A549 (cell line): Measurements from ENCODE around the gene MRPL45. TPM values are rescaled to one million over a fixed set of nuclear protein-coding genes. Genes with fewer than 3 reads are reported as not detected.

ENCODE experiments used
- ATAC-seq, 2 experiments: fragments of 200-7000 bp in 1 of 2; fragments of >200 bp in 1 of 2; cut with Nextera tagmentation in 1 of 2; cut with Tn5 transposase in 1 of 2; 3 replicates each; pipeline versions ENCODE4 v1.8.0 to v1.9.1; 2018 to 2020; ENCODE audit warnings: mild to moderate bottlenecking in 1 of 2, moderate library complexity in 1 of 2
- CTCF ChIA-PET: fragments of 300-600 bp; sonication (Branson Sonifier 250); formaldehyde crosslinking; extraction: SDS; loops from one replicate; lab custom pipeline; 2021; ENCODE audit warnings: antibody characterized with exemption, inconsistent platforms; lab: Yijun Ruan, JAX
- POLR2A ChIA-PET: fragments of 350-600 bp; formaldehyde crosslinking; extraction: SDS; loops from one replicate; lab custom pipeline; 2021; ENCODE audit warnings: antibody characterized with exemption, inconsistent platforms; lab: Yijun Ruan, JAX
- DNase-seq, 2 experiments: peaks; one replicate each; pipeline versions ENCODE4 v3.0.0 to v3.0.0-alpha.2; 2011 to 2016; ENCODE audit warnings: low read depth in 1 of 2, low spot score in 1 of 2
- FAIRE-seq: peaks from 2 replicates; lab custom pipeline; 2011; peaks lifted over from hg19 to GRCh38; lab: Jason Lieb, UNC
- H3K27ac ChIP-seq, 2 experiments: fragments of >200 bp; sonication (Bioruptor Twin); formaldehyde crosslinking; 3 replicates each; pipeline ENCODE4 v1.5.1; 2016 to 2017
- H3K4me1 ChIP-seq: fragments of >200 bp; sonication (Bioruptor Twin); formaldehyde crosslinking; 3 replicates; pipeline ENCODE4 v1.6.1; 2016
- H3K4me2 ChIP-seq: fragments of >200 bp; sonication (Bioruptor Twin); formaldehyde crosslinking; 3 replicates; pipeline ENCODE4 v1.6.1; 2016
- H3K4me3 ChIP-seq: fragments of >200 bp; sonication (Bioruptor Twin); formaldehyde crosslinking; 3 replicates; pipeline ENCODE4 v1.5.1; 2016
- H3K9me3 ChIP-seq: fragments of >200 bp; sonication (Bioruptor Twin); formaldehyde crosslinking; 3 replicates; pipeline ENCODE4 v1.6.1; 2016
- BHLHE40 ChIP-seq: IDR thresholded peaks from 2 replicates; pipeline ENCODE4 v1.6.1; 2012; ENCODE audit warnings: low read depth, low read length, inconsistent platforms
- CBX2 ChIP-seq: fragments of 200-600 bp; sonication (generic); IDR thresholded peaks from 2 replicates; pipeline ENCODE4 v1.6.1; 2016; ENCODE audit warnings: low read depth, mild to moderate bottlenecking, borderline replicate concordance
- CHD2 ChIP-seq: fragments of 150-350 bp; IDR thresholded peaks from 2 replicates; pipeline ENCODE4 v1.6.1; 2014; ENCODE audit warnings: low read length; ENCODE audit not compliant: partially characterized antibody
- EP300 ChIP-seq, 2 experiments: fragments of >200 bp; sonication (Bioruptor Twin); formaldehyde crosslinking; IDR thresholded peaks; 2 replicates in 1 of 2; 3 replicates in 1 of 2; pipeline ENCODE4 v1.6.1; 2016 to 2017
- ESRRA ChIP-seq: fragments of 150-350 bp; IDR thresholded peaks from 2 replicates; pipeline ENCODE4 v1.6.1; 2014; ENCODE audit warnings: mild to moderate bottlenecking, low read length, borderline replicate concordance
- HDAC2 ChIP-seq: fragments of 200-600 bp; sonication (generic); IDR thresholded peaks from 2 replicates; pipeline ENCODE4 v1.6.1; 2016
- HOXA7 ChIP-seq: fragments of 250-450 bp; sonication (Bioruptor Pico); IDR thresholded peaks from 2 replicates; pipeline ENCODE4 v1.5.0; 2020; ENCODE audit warnings: mild to moderate bottlenecking, moderate library complexity
- JUNB ChIP-seq: fragments of >200 bp; sonication (Bioruptor Twin); formaldehyde crosslinking; IDR thresholded peaks from 2 replicates; pipeline ENCODE4 v1.6.1; 2016
- KDM5A ChIP-seq: fragments of 200-600 bp; sonication (generic); IDR thresholded peaks from 2 replicates; pipeline ENCODE4 v1.6.1; 2016; ENCODE audit warnings: antibody characterized with exemption, mild to moderate bottlenecking
- MAFK ChIP-seq: fragments of 450-650 bp; IDR thresholded peaks from 2 replicates; pipeline ENCODE4 v1.6.1; 2014; ENCODE audit not compliant: partially characterized antibody
- NFE2L2 ChIP-seq: fragments of 150-350 bp; conservative IDR thresholded peaks from 2 replicates; pipeline ENCODE4 v1.6.1; 2014; ENCODE audit warnings: low read length
- NPAS2 ChIP-seq: fragments of 250-450 bp; sonication (Bioruptor Pico); IDR thresholded peaks from 2 replicates; pipeline ENCODE4 v1.8.0; 2022; ENCODE audit warnings: mild to moderate bottlenecking, moderate library complexity, borderline replicate concordance
- PHF8 ChIP-seq: fragments of 200-600 bp; sonication (generic); IDR thresholded peaks from 2 replicates; pipeline ENCODE4 v1.6.1; 2016; ENCODE audit warnings: low read depth, mild to moderate bottlenecking, antibody characterized with exemption, moderate library complexity, borderline replicate concordance
- POLR2A ChIP-seq: IDR thresholded peaks from 2 replicates; pipeline ENCODE4 v1.6.1; 2012; ENCODE audit warnings: mild to moderate bottlenecking, low read length
- RARB ChIP-seq: fragments of 250-450 bp; sonication (Bioruptor Pico); IDR thresholded peaks from 2 replicates; pipeline ENCODE4 v1.8.0; 2021; ENCODE audit warnings: mild to moderate bottlenecking, moderate library complexity
- RCOR1 ChIP-seq: fragments of 150-350 bp; IDR thresholded peaks from 2 replicates; pipeline ENCODE4 v1.6.1; 2014; ENCODE audit warnings: antibody characterized with exemption, low read length, low read depth
- SMC3 ChIP-seq: fragments of >200 bp; sonication (Bioruptor Twin); formaldehyde crosslinking; IDR thresholded peaks from 3 replicates; pipeline ENCODE4 v1.6.1; 2018; ENCODE audit warnings: inconsistent platforms
- ZC3H11A ChIP-seq: fragments of 450-650 bp; IDR thresholded peaks from 2 replicates; pipeline ENCODE4 v1.6.1; 2014; ENCODE audit warnings: antibody characterized with exemption, mild to moderate bottlenecking
- ZFP36 ChIP-seq: fragments of 450-650 bp; IDR thresholded peaks from 2 replicates; pipeline ENCODE4 v1.6.1; 2014; ENCODE audit warnings: borderline replicate concordance; ENCODE audit not compliant: partially characterized antibody
- WGBS: methylation state at CpG from one replicate; pipeline ENCODE4 v1.1.6; 2017; ENCODE audit errors: missing lambda C conversion rate; 5-methylcytosine and 5-hydroxymethylcytosine counted together
- polyA plus RNA-seq, 4 experiments: library from polyadenylated mRNA; depleted of rRNA in 3 of 4; stranded (reverse); fragments of >200 nt; fragmentation: RNase III in 1 of 4; extraction: RNeasy Plus Mini Kit Qiagen cat#74134 plus additional on column Dnase treatment in 1 of 4; gene quantifications; 2 replicates in 3 of 4; 3 replicates in 1 of 4; pipeline ENCODE4 v1.2.3, GENCODE V29; 2011 to 2017
- TF ChIP-seq, protein P1 (sequence below): fragments of >200 bp; sonication (Bioruptor Twin); formaldehyde crosslinking; IDR thresholded peaks from 3 replicates; pipeline ENCODE4 v1.5.1; 2016
- TF ChIP-seq, protein P2 (sequence below): fragments of 450-650 bp; IDR thresholded peaks from 2 replicates; pipeline ENCODE4 v1.6.1; 2014; ENCODE audit warnings: antibody characterized with exemption
- TF ChIP-seq, protein P3 (sequence below): IDR thresholded peaks from 2 replicates; pipeline ENCODE4 v1.6.1; 2012; ENCODE audit warnings: low read depth, borderline replicate concordance
- TF ChIP-seq, protein P4 (sequence below): fragments of >200 bp; sonication (Bioruptor Twin); formaldehyde crosslinking; IDR thresholded peaks from 2 replicates; pipeline ENCODE4 v1.6.1; 2016
- TF ChIP-seq, protein P5 (sequence below): IDR thresholded peaks from 2 replicates; pipeline ENCODE4 v1.6.1; 2012

The MRPL45 gene
- polyA plus RNA-seq, 2 of the 4 experiments (the other 2 are of a cell fraction): 69.6 to 134 TPM

DNA sequence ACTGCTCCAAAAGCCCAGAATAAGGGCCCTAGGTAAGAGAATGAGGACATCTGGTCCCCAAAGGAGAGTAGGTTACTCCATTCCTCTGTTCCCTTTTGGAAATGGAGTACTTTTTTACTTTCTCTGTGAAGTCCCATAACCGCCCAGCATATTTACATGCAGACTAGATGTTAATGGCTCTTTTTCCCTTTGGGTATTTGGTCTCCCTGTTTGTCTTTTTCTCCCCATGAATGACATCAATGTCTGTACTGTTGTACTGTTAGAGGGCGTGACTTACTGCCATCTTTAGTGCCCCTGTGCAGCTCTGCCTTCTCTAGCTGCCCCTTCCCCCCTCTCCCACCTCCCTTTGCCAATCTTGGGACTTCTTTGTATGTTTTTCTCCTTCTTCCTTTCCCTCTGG lies 27.8 kb downstream of the MRPL45 start:
- ATAC-seq: no peak
- no peak overlapping the region for H3K27ac ChIP-seq
- no peak for FAIRE-seq
- TF ChIP-seq NFE2L2 (no peak), ZC3H11A (no peak)
- TF ChIP-seq, protein P1, sequence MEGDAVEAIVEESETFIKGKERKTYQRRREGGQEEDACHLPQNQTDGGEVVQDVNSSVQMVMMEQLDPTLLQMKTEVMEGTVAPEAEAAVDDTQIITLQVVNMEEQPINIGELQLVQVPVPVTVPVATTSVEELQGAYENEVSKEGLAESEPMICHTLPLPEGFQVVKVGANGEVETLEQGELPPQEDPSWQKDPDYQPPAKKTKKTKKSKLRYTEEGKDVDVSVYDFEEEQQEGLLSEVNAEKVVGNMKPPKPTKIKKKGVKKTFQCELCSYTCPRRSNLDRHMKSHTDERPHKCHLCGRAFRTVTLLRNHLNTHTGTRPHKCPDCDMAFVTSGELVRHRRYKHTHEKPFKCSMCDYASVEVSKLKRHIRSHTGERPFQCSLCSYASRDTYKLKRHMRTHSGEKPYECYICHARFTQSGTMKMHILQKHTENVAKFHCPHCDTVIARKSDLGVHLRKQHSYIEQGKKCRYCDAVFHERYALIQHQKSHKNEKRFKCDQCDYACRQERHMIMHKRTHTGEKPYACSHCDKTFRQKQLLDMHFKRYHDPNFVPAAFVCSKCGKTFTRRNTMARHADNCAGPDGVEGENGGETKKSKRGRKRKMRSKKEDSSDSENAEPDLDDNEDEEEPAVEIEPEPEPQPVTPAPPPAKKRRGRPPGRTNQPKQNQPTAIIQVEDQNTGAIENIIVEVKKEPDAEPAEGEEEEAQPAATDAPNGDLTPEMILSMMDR: no peak
- TF ChIP-seq, all 56 proteins: peak for 0
- POLR2A ChIA-PET: interaction anchor here (2.7 kb wide), 1 partner anchor 27 kb away, joined by 7 read pairs; the partner anchor contains the start of gene SOCS7
- DNase-seq: no peak
- CTCF ChIA-PET: interaction anchor here (1.0 to 30.7 kb wide), 6 partner anchors 9 to 338 kb away, joined by 3 to 675 read pairs (median 4); partner anchors contain the start of genes GPR179 and SOCS7
- 92% methylated on average over 2 of the region's 2 CpGs for WGBS
- no peak overlapping the region for H3K4me2 ChIP-seq
- no peak overlapping the region for H3K4me3 ChIP-seq
- 0 out of 3 replicates have a peak, but pooled peaks cover 3% of the 10 kb centered on the region for H3K4me1 ChIP-seq
- H3K9me3 ChIP-seq: no peaks in the 10 kb centered on the region

DNA sequence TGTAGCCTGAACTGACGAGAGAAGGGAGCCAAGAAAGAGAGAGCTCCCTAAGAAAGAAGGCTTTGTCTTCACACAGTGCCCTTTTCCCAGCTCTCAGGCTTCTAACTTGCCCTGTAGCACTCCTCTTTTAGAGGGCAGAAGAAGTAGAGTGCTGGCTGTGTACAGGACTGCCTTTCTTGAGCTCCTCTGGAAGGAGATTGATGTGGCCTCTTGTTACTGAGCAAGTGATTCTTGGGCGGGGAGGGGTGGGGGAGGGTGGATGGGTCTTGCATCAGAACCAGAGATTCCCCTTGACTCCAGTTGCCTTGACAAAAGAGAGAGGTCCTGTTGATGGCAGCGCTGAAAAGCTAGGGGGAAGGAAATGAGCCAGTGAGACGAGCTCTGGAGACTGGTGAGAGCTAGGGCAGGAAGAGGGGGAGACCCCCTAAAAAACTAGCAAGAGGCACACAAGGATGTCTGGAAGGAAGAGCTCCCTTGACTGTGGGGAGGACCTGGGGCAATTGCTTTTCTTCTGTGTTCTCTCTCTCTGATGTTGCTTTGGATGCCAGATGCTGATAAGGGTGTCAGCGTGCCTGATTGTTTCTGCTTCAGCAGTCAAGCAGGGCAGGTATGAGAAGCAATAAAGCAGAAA lies 28.4 kb downstream of the MRPL45 start:
- 74% methylated on average over 4 of the region's 5 CpGs for WGBS
- Histone ChIP-seq H3K4me2 (no peak overlapping the region), H3K4me1 (0 out of 3 replicates have a peak, but pooled peaks cover 3% of the 10 kb centered on the region), H3K4me3 (no peak overlapping the region), H3K9me3 (no peaks in the 10 kb centered on the region), H3K27ac (no peak overlapping the region)
- TF ChIP-seq JUNB (no peak), RARB (CRISPR knock-in tag) (no peak), NFE2L2 (no peak), CHD2 (no peak), KDM5A (no peak), ZFP36 (no peak)
- TF ChIP-seq, protein P2, sequence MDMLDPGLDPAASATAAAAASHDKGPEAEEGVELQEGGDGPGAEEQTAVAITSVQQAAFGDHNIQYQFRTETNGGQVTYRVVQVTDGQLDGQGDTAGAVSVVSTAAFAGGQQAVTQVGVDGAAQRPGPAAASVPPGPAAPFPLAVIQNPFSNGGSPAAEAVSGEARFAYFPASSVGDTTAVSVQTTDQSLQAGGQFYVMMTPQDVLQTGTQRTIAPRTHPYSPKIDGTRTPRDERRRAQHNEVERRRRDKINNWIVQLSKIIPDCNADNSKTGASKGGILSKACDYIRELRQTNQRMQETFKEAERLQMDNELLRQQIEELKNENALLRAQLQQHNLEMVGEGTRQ: no peak
- TF ChIP-seq, protein P3, sequence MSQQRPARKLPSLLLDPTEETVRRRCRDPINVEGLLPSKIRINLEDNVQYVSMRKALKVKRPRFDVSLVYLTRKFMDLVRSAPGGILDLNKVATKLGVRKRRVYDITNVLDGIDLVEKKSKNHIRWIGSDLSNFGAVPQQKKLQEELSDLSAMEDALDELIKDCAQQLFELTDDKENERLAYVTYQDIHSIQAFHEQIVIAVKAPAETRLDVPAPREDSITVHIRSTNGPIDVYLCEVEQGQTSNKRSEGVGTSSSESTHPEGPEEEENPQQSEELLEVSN: no peak
- ATAC-seq (no peak), DNase-seq (no peak), FAIRE-seq (no peak)
- CTCF ChIA-PET: interaction anchor here (1.0 to 30.7 kb wide), 6 partner anchors 8 to 337 kb away, joined by 3 to 675 read pairs (median 4); partner anchors contain the start of genes GPR179 and SOCS7
- POLR2A ChIA-PET: interaction anchor here (2.7 kb wide), 1 partner anchor 26 kb away, joined by 7 read pairs; the partner anchor contains the start of gene SOCS7

DNA sequence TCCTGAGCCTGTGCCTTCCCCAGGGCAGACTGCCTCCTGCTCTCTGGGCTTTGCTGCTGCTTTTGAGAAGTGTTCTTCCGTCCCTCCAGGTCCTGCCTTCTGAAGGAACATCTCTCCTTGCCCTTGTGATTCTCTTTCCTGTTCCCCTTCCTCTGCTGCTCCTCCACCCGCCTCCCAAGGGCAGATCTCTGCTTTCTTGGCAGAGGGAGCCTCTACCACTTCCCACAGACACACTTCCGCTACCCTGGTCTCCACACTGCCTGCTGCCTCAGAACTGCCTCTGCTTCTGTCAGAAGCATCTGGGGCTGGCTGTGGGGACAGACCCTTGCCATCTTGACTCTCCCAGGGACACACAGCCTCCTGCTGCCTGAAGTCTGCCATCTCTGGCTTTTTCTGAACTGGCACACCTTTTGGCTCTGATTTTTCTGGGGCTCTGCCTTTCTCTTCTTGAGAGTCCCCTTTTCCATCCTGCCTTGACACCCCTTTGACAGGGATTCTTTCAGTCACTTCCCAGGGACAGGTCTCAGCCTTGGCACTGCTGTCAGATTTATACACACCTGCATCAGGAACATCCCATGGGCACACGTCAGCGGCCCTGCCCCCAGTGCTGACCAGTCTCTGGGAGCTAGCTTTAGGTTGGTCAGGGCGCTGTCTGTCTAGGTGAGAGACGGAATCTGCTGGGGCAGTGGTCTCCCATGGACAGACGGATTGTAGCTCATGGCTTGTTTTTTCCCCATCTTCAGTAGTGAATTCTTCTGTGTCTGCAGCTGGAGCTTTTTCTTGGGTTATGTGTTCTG lies 30.2 kb downstream of the MRPL45 start:
- DNase-seq: no peak
- WGBS: 91% methylated on average over 8 of the region's 8 CpGs
- CTCF ChIA-PET: interaction anchor here (1.3 to 30.7 kb wide), 4 partner anchors 16 to 90 kb away, joined by 3 to 675 read pairs (median 4); partner anchors contain the start of genes GPR179 and SOCS7
- Histone ChIP-seq H3K27ac (no peak overlapping the region), H3K4me3 (no peak overlapping the region), H3K4me2 (no peak overlapping the region), H3K9me3 (no peaks in the 10 kb centered on the region), H3K4me1 (0 out of 3 replicates have a peak, but pooled peaks cover 3% of the 10 kb centered on the region)
- no peak for FAIRE-seq
- TF ChIP-seq, protein P4, sequence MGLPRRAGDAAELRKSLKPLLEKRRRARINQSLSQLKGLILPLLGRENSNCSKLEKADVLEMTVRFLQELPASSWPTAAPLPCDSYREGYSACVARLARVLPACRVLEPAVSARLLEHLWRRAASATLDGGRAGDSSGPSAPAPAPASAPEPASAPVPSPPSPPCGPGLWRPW: no peak
- TF ChIP-seq ESRRA (no peak), RCOR1 (no peak), HDAC2 (no peak), POLR2A (no peak), PHF8 (no peak), NPAS2 (CRISPR knock-in tag) (no peak), SMC3 (no peak), HOXA7 (CRISPR knock-in tag) (no peak), CBX2 (no peak), EP300 (IDR thresholded peaks at IDR 0.05) (no peak), MAFK (no peak), KDM5A (no peak), BHLHE40 (no peak)
- TF ChIP-seq, protein P2: no peak
- TF ChIP-seq, protein P5, sequence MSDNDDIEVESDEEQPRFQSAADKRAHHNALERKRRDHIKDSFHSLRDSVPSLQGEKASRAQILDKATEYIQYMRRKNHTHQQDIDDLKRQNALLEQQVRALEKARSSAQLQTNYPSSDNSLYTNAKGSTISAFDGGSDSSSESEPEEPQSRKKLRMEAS: no peak
- TF ChIP-seq, all 56 proteins: peak for 0
- POLR2A ChIA-PET: interaction anchor here (0.6 kb wide), 1 partner anchor 231 kb away, joined by 3 read pairs; no protein-coding TSS in a partner anchor
- no peak for ATAC-seq
